Upper lobe of left lung (tissue), 6 donors: Measurements from ENCODE around the gene SLC44A5. TPM values are rescaled to one million over a fixed set of nuclear protein-coding genes. Genes with fewer than 3 reads are reported as not detected.
"Not testable (repeated sequence)": the region's sequence is repeated elsewhere in the genome, so short reads cannot be mapped to it uniquely, and the experiment has no call there.

Experiments used
- ATAC-seq, 2 donors: fragments of 200-7000 bp; cut with Tn5 transposase; one replicate each; pipeline ENCODE4 v1.9.1; 2022; ENCODE audit warnings: mild to moderate bottlenecking in 2 of 2, moderate library complexity in 2 of 2; ENCODE audit not compliant: low FRiP score in 2 of 2
- DNase-seq, 2 donors: peaks; one replicate each; pipeline ENCODE4 v3.0.0-alpha.2; 2019 to 2020
- H3K27ac ChIP-seq, 4 donors: fragments of 200-600 bp; sonication (generic); one replicate each; pipeline ENCODE4 v1.5.1; 2016 to 2019
- H3K27me3 ChIP-seq, 4 donors: fragments of 200-600 bp; sonication (generic); one replicate each; pipeline ENCODE4 v1.5.1; 2017 to 2019
- H3K36me3 ChIP-seq, 4 donors: fragments of 200-600 bp; sonication (generic); one replicate each; pipeline ENCODE4 v1.5.1; 2016 to 2019
- H3K4me1 ChIP-seq, 4 donors: fragments of 200-600 bp; sonication (generic); one replicate each; pipeline ENCODE4 v1.5.1; 2018 to 2019
- H3K4me3 ChIP-seq, 4 donors: fragments of 200-600 bp; sonication (generic); one replicate each; pipeline ENCODE4 v1.5.1; 2017 to 2019; ENCODE audit warnings: mild to moderate bottlenecking in 2 of 4, moderate library complexity in 1 of 4
- H3K9me3 ChIP-seq, 4 donors: fragments of 200-600 bp; sonication (generic); one replicate each; pipeline ENCODE4 v1.5.1; 2018 to 2019
- EP300 ChIP-seq, 4 donors: sonication (generic); formaldehyde crosslinking; IDR thresholded peaks; one replicate each; pipeline ENCODE4 v1.5.1; 2017; ENCODE audit warnings: antibody characterized with exemption in 4 of 4, control low read depth in 2 of 4
- POLR2A ChIP-seq, 4 donors: fragments of 450-650 bp; IDR thresholded peaks; one replicate each; pipeline ENCODE4 v1.5.1; 2016 to 2017; ENCODE audit warnings: antibody characterized with exemption in 4 of 4, mild to moderate bottlenecking in 2 of 4
- POLR2AphosphoS5 ChIP-seq, 2 donors: sonication (generic); formaldehyde crosslinking; IDR thresholded peaks; one replicate each; pipeline ENCODE4 v1.5.1; 2017; ENCODE audit warnings: antibody characterized with exemption in 2 of 2
- WGBS, 2 donors: methylation state at CpG; one replicate each; pipeline ENCODE4 v1.1.5; 2017 to 2018; 5-methylcytosine and 5-hydroxymethylcytosine counted together
- total RNA-seq, 6 donors: library from RNA; depleted of rRNA in 4 of 6; stranded (reverse); fragments of >200 nt in 4 of 6; gene quantifications; one replicate each; pipeline versions ENCODE4 v1.1.0 to v1.2.1, GENCODE V29; 2016 to 2021
- TF ChIP-seq, protein P1 (sequence below), 6 experiments: fragments of 450-650 bp in 4 of 6; fragments of 200-600 bp in 2 of 6; sonication (generic) in 2 of 6; IDR thresholded peaks; one replicate each; pipeline ENCODE4 v1.5.1; 2016 to 2019; ENCODE audit warnings: antibody characterized with exemption in 6 of 6
- donor health status: DM: no; HTN: no; CAD: no; lungs with moderate emphysema.
- donor health status: DM: no; HTN: yes; CAD: no; lungs with severe emphysema.

The SLC44A5 gene
- total RNA-seq, 6 donors from 2014 or later, result 0.11 to 4.2 (median 0.40) TPM; not detected in 1

DNA sequence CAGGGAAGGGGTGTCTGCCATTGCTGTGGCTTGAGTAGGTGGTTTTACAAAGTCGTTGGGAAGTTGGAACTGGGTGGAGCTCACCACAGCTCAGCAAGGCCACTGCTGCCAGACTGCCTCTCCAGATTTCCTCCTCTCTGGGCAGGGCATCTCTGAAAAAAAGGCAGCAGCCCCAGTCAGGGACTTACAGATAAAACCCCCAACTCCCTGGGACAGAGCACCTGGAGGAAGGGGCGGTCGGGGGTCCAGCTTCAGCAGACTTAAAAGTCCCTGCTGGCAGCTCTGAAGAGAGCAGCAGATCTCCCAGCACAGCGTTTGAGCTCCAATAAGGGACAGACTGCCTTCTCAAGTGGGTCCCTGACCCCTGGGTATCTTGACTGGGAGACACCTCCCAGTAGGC lies 352.6 kb downstream of the SLC44A5 start:
- WGBS, 2 donors, result 56 to 100% methylated on average over 2 to 4 of the region's 4 CpGs
- no peaks in the 10 kb centered on the region for H3K27me3 ChIP-seq
- H3K27ac ChIP-seq, result no peak overlapping the region
- no peaks in the 10 kb centered on the region for H3K4me1 ChIP-seq
- no peak overlapping the region for H3K4me3 ChIP-seq
- TF ChIP-seq POLR2AphosphoS5 (IDR thresholded peaks at IDR 0.05), result no peak
- TF ChIP-seq, protein P1, sequence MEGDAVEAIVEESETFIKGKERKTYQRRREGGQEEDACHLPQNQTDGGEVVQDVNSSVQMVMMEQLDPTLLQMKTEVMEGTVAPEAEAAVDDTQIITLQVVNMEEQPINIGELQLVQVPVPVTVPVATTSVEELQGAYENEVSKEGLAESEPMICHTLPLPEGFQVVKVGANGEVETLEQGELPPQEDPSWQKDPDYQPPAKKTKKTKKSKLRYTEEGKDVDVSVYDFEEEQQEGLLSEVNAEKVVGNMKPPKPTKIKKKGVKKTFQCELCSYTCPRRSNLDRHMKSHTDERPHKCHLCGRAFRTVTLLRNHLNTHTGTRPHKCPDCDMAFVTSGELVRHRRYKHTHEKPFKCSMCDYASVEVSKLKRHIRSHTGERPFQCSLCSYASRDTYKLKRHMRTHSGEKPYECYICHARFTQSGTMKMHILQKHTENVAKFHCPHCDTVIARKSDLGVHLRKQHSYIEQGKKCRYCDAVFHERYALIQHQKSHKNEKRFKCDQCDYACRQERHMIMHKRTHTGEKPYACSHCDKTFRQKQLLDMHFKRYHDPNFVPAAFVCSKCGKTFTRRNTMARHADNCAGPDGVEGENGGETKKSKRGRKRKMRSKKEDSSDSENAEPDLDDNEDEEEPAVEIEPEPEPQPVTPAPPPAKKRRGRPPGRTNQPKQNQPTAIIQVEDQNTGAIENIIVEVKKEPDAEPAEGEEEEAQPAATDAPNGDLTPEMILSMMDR (IDR thresholded peaks at IDR 0.05), result no peak
- no peak for TF ChIP-seq POLR2A (IDR thresholded peaks at IDR 0.05)
- TF ChIP-seq EP300 (IDR thresholded peaks at IDR 0.05), result no peak
- H3K36me3 ChIP-seq, result no peaks in the 10 kb centered on the region
- H3K9me3 ChIP-seq, result no peaks in the 10 kb centered on the region
- no peak for ATAC-seq
- no peak for DNase-seq

DNA sequence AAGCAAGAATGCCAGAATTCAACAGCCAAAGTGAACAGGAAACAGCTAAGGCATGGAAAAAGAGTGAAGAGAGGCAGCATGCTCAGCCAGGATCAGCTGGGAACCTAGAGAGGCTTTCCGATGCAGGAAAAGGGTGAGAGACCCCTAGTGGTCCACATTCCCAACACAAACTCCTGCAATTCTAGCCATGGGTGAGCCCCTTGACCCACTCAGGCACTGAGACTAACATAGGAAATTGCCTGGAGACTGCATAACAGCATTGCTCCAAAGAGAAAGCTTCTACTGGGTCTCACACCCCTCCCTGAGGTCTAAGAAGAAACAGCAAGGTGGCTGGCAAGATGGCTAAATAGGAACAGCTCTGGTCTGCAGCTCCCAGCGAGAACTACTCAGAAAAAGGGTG lies 353.5 kb downstream of the SLC44A5 start:
- 43% methylated on average over 2 of the region's 2 CpGs for WGBS, 2 donors

DNA sequence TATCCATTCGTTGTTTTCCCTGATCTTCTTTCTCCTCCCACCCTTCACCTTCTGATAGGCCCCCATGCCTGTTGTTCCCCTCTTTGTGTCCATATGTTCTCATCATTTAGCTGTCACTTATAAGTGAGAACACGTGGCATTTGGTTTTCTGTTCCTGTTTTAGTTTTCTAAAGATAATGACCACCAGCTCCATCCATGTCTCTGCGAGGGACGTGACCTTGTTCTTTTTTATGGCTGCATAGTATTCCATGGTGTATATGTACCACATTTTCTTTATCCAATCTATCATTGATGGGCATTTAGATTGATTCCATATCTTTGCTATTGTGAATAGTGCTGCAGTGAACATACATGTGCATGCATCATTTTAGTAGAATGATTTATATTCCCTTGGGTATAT lies 360.8 kb downstream of the SLC44A5 start:
- not testable (repeated sequence) for DNase-seq, H3K4me3 ChIP-seq, H3K4me1 ChIP-seq, H3K36me3 ChIP-seq, H3K27ac ChIP-seq, H3K27me3 ChIP-seq, H3K9me3 ChIP-seq, ATAC-seq
- 76 to 79% methylated on average over 4 of the region's 4 CpGs for WGBS, 2 donors

More for the DNA sequence above, 353.5 kb downstream of the SLC44A5 start:
- Histone ChIP-seq H3K27me3 (no peaks in the 10 kb centered on the region), H3K4me3 (no peak overlapping the region), H3K27ac (no peak overlapping the region), H3K4me1 (no peaks in the 10 kb centered on the region), H3K36me3 (no peaks in the 10 kb centered on the region), H3K9me3 (no peaks in the 10 kb centered on the region)
- ATAC-seq, result no peak
- DNase-seq, result no peak
- TF ChIP-seq EP300 (IDR thresholded peaks at IDR 0.05) (no peak), POLR2AphosphoS5 (IDR thresholded peaks at IDR 0.05) (no peak), POLR2A (IDR thresholded peaks at IDR 0.05) (no peak)
- TF ChIP-seq, protein P1 (IDR thresholded peaks at IDR 0.05), result no peak

DNA sequence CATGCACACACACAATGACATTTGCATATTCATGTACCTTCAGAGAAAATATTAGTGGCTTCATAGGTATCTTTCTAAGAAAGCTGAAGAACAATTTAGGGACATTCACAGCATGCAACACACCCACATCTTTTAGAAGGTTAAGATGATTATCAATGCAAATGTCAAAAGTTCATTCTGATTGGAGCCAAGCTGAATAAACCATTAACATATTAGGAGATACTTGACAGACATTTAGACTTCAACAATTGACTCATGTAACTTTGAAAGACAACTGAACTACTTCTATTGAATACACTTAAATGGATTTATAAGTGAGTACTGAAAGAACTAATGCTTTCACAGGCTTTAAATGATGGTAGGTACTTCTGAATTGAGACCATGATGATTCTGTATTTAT lies 365.7 kb downstream of the SLC44A5 start:
- no peak for DNase-seq
- Histone ChIP-seq H3K27me3 (no peaks in the 10 kb centered on the region), H3K36me3 (no peaks in the 10 kb centered on the region), H3K4me1 (no peaks in the 10 kb centered on the region), H3K27ac (no peak overlapping the region), H3K4me3 (no peak overlapping the region), H3K9me3 (no peaks in the 10 kb centered on the region)
- TF ChIP-seq POLR2AphosphoS5 (IDR thresholded peaks at IDR 0.05) (no peak), POLR2A (IDR thresholded peaks at IDR 0.05) (no peak), EP300 (IDR thresholded peaks at IDR 0.05) (no peak)
- TF ChIP-seq, protein P1 (IDR thresholded peaks at IDR 0.05), result no peak
- no peak for ATAC-seq

DNA sequence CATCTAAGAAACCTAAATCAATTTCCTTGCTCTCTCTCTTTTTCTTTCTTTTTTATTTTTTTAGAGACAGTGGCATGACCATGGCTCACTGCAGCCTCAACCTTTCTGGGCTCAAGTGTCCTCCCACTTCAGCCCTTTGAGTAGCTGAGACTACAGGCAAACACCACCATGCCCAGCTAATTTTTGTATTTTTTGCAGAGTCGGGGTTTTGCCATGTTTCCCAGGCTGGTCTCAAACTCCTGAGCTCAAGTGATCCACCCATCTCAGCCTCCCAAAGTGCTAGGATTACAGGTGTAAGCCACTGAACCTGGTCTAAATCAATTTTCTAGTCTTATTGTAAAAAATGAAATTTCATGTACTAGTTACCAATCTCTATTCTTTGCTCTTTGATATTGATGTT lies 367.8 kb downstream of the SLC44A5 start:
- TF ChIP-seq EP300 (IDR thresholded peaks at IDR 0.05), result no peak
- TF ChIP-seq POLR2A (IDR thresholded peaks at IDR 0.05), result no peak
- TF ChIP-seq POLR2AphosphoS5 (IDR thresholded peaks at IDR 0.05), result no peak
- TF ChIP-seq, protein P1 (IDR thresholded peaks at IDR 0.05), result no peak
- DNase-seq (no peak), ATAC-seq (no peak)
- H3K36me3 ChIP-seq, result no peaks in the 10 kb centered on the region
- WGBS, 2 donors, result 68 to 71% methylated on average over 1 of the region's 1 CpG
- H3K9me3 ChIP-seq, result no peaks in the 10 kb centered on the region
- no peak overlapping the region for H3K27ac ChIP-seq
- H3K4me3 ChIP-seq, result no peak overlapping the region
- no peaks in the 10 kb centered on the region for H3K27me3 ChIP-seq
- H3K4me1 ChIP-seq, result no peaks in the 10 kb centered on the region
